Embryonic facial prominence (tissue), 1 donor: ENCODE measurements around the gene ERN1.

Experiments used
- DNase-seq: peaks from one replicate; pipeline ENCODE4 v3.0.0-alpha.2; 2016; ENCODE audit errors: extremely low spot score

Gene ERN1

GRCh38 chr17:64061178-64061898 lies 68.6 kb downstream of the ERN1 start:
- DNase-seq = no peak

- no peak for DNase-seq
These were observed 69.6 kb downstream of the ERN1 start for GRCh38 chr17:64060331-64060730.

- DNase-seq = no peak
These were observed 70.2 kb downstream of the ERN1 start for GRCh38 chr17:64059756-64060155.

GRCh38 chr17:64058621-64059020 lies 71.3 kb downstream of the ERN1 start:
- no peak for DNase-seq

GRCh38 chr17:64057701-64058263 lies 72.2 kb downstream of the ERN1 start:
- DNase-seq = no peak

- no peak for DNase-seq
These were observed 73.5 kb downstream of the ERN1 start for GRCh38 chr17:64056269-64057005.

- no peak for DNase-seq
These were observed 74.5 kb downstream of the ERN1 start for GRCh38 chr17:64055183-64056142.

- DNase-seq = no peak
These were observed 75.6 kb downstream of the ERN1 start for GRCh38 chr17:64054304-64054703.

- no peak for DNase-seq
These were observed 76.8 kb downstream of the ERN1 start for GRCh38 chr17:64053101-64053500.

GRCh38 chr17:64051153-64051552 lies 78.8 kb downstream of the ERN1 start:
- DNase-seq = no peak

- DNase-seq = no peak
These were observed 81.1 kb downstream of the ERN1 start for GRCh38 chr17:64048805-64049204.

GRCh38 chr17:64045176-64045575 lies 84.8 kb downstream of the ERN1 start:
- DNase-seq = no peak

GRCh38 chr17:64042700-64043485 lies 87.1 kb downstream of the ERN1 start:
- DNase-seq = no peak

- DNase-seq = no peak
These were observed 88.0 kb downstream of the ERN1 start for GRCh38 chr17:64041912-64042311.

GRCh38 chr17:64040206-64040605 lies 89.7 kb downstream of the ERN1 start:
- DNase-seq = no peak

- no peak for DNase-seq
These were observed 90.9 kb downstream of the ERN1 start for GRCh38 chr17:64039106-64039400.

GRCh38 chr17:64038331-64039105 lies 91.4 kb downstream of the ERN1 start:
- DNase-seq = no peak

GRCh38 chr17:64037802-64038201 lies 92.1 kb downstream of the ERN1 start:
- DNase-seq = no peak

- no peak for DNase-seq
These were observed 92.8 kb downstream of the ERN1 start for GRCh38 chr17:64037180-64037579.

- no peak for DNase-seq
These were observed 93.6 kb downstream of the ERN1 start for GRCh38 chr17:64036198-64036922.
